Ectodermal cell (in vitro differentiated cells): ENCODE data around the gene FAM162B.
A peak's percentile ranks its signal among the peaks of the same experiment; 100 is the strongest.
"Not testable (repeated sequence)": the region's sequence is repeated elsewhere in the genome, so short reads cannot be mapped to it uniquely, and the experiment has no call there.

Experiments used
- H3K27ac ChIP-seq: 2 replicates; pipeline ENCODE4 v1.7.0; 2013; ENCODE audit warnings: mild to moderate bottlenecking, low read depth, low read length; ENCODE audit not compliant: insufficient read depth, poor library complexity, severe bottlenecking
- H3K27me3 ChIP-seq: 2 replicates; pipeline ENCODE4 v1.7.0; 2013; ENCODE audit warnings: mild to moderate bottlenecking, low read length; ENCODE audit not compliant: insufficient read depth, control insufficient read depth, poor library complexity, severe bottlenecking
- H3K36me3 ChIP-seq: one replicate; pipeline ENCODE4 v1.7.0; 2013; ENCODE audit warnings: low read length; ENCODE audit not compliant: control insufficient read depth, insufficient read depth
- H3K4me1 ChIP-seq: one replicate; pipeline ENCODE4 v1.7.0; 2013; ENCODE audit warnings: low read length; ENCODE audit not compliant: control insufficient read depth, insufficient read depth
- H3K4me3 ChIP-seq: 2 replicates; pipeline ENCODE4 v1.7.0; 2013; ENCODE audit warnings: low read depth, low read length, control low read depth; ENCODE audit not compliant: insufficient read depth
- H3K9me3 ChIP-seq: 2 replicates; pipeline ENCODE4 v1.7.0; 2013; ENCODE audit warnings: mild to moderate bottlenecking, low read length, moderate library complexity; ENCODE audit not compliant: control insufficient read depth
- WGBS, 2 experiments: methylation state at CpG; one replicate each; pipeline ENCODE4 v1.1.7; 2013; ENCODE audit warnings: missing lambda C conversion rate in 2 of 2; 5-methylcytosine and 5-hydroxymethylcytosine counted together

FAM162B gene

DNA sequence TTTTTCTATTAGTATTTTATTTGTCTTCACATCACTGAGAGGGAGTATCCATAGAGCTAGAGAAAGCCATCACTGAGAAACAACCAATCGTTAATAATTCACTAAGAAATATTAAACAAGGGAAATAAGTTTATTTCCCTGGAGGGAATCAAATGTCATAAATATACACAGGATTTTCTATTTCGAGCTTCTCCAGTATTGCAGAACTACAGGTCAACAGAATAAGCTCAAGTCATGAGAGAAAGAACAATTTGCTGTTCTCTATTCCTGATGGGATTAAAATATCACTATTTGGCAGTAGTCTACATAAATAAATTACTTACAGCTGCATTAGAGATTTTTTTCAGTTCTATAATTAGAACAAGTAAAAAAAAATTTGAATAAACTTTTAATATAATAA is 2.2 kb upstream of the FAM162B start:
- no peaks in the 10 kb centered on the region for H3K36me3 ChIP-seq
- no peaks in the 10 kb centered on the region for H3K9me3 ChIP-seq
- H3K27ac ChIP-seq: no peak overlapping the region
- 85% methylated on average over 2 of the region's 2 CpGs; no CpG with 5 or more reads in 1 of the 2 experiments for WGBS, 2 experiments
- H3K4me3 ChIP-seq: no peak overlapping the region
- peaks cover 42% of the 10 kb centered on the region for H3K27me3 ChIP-seq
- H3K4me1 ChIP-seq: no peaks in the 10 kb centered on the region

DNA sequence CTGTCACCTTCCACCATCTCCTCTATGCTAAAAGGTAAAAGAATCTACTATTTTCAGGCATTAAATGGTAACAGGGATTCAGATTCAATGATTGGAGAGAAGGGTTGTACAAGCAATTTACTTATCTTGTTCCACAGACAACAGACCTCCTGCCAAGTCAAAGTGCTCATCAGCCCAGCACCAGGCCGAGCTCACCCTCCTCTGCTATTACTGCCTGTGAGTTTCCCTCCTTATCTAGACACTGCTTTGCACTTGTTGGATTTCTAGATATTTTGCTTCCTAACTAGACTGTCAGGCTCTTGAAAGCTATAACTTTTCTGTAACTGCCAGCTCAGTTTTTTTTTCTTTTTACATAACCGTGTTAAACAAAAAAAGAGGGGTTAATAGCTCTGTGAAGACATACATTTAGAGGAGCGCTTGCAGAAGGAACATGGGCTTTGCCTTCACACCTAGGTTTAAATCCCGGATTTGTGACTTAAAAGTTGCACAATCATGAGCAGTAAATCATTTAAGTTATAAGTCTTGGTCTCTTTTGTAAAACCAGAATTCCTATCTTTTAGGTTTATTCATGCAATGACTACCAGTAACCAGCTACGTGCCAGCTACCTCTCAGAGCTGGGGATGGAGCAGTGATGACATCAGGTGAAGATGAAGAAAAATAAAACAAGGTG is 1.1 kb upstream of the FAM162B start:
- peaks cover 42% of the 10 kb centered on the region for H3K27me3 ChIP-seq
- H3K9me3 ChIP-seq: no peaks in the 10 kb centered on the region
- no peaks in the 10 kb centered on the region for H3K4me1 ChIP-seq
- no peak overlapping the region for H3K27ac ChIP-seq
- H3K4me3 ChIP-seq: no peak overlapping the region
- no peaks in the 10 kb centered on the region for H3K36me3 ChIP-seq
- 82 to 89% methylated on average over 5 of the region's 5 CpGs for WGBS, 2 experiments

DNA sequence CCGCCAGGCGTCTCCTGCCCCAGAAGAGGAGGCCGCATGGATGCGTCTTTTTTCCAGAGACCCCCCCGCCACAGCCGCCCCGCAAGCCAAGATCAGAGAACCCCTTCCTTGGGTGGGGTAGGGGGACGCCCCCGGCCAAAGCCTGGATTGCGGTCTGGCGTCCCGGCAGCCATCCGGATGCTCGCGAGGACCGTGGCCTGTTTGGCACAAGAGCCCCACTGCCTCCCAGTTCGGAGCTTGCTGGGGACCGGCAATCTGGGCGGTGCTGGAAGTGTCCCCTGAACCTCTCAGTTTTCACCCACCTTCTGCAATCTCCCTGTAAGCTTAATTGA is 924 bp downstream of the FAM162B start:
- H3K27me3 ChIP-seq: peaks cover 42% of the 10 kb centered on the region
- H3K36me3 ChIP-seq: no peaks in the 10 kb centered on the region
- H3K9me3 ChIP-seq: no peaks in the 10 kb centered on the region
- peak overlapping the region; percentile 45 for H3K4me3 ChIP-seq
- no peak overlapping the region for H3K27ac ChIP-seq
- WGBS, 2 experiments: 6 to 8% methylated on average over 19 of the region's 19 CpGs
- no peaks in the 10 kb centered on the region for H3K4me1 ChIP-seq

DNA sequence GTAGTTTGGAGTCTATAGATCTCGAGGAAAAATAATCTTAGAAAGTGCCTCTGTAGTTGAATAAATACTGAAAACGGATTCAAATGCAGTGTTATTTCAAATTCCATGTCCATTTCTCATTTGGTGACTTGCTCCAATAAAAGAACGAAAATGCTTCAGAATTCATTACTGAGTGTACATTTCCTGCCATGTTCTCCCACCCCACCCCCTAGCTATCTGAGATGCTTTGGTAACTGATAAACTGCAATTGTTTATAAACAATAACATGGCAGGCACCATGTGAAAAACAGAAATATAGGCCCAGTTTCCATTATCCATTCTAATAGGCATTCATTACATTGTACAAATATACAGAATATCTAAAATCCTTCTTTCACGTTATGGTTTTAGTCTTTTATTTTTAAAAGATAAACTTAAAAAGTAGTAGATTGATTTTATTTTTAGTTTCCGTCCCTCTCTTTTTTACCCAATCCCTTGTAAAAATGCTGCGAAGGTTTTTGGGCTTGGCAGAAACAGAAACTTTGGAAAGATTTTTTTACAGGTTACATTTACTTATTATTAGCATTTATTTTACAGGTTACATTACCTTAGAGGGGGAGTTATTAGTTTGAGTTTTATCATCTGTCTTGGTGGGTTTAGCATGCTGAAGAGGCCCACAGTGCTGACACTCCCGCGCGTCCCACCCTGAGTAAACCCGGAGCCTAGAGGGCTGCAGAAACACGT is 1.5 kb downstream of the FAM162B start:
- Histone ChIP-seq H3K4me3 (peak overlapping the region; percentile 45), H3K27me3 (peaks cover 42% of the 10 kb centered on the region), H3K27ac (no peak overlapping the region), H3K4me1 (no peaks in the 10 kb centered on the region), H3K36me3 (no peaks in the 10 kb centered on the region), H3K9me3 (no peaks in the 10 kb centered on the region)
- WGBS, 2 experiments: 56 to 61% methylated on average over 8 to 10 of the region's 11 CpGs

DNA sequence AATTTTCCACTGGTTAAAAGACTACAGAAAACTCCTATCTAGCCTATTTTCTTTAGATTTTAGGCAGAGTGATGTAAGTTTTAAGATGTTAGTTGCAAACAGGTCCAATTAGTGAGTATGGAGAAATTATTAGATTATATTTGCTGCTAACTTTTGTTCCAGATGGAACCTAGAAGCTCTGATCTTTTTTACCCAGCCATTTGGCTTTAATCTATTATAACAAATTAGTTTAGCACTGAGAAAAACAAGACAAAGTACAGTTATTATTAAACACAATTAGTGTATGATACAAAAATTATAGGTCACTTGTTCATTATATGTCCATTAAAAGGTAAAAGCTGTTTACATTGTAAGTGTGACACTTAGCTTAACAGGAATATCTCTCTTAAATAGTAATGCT is 2.5 kb downstream of the FAM162B start:
- H3K9me3 ChIP-seq: no peaks in the 10 kb centered on the region
- H3K4me1 ChIP-seq: no peaks in the 10 kb centered on the region
- H3K27ac ChIP-seq: no peak overlapping the region
- no peak overlapping the region for H3K4me3 ChIP-seq
- H3K27me3 ChIP-seq: peaks cover 42% of the 10 kb centered on the region
- H3K36me3 ChIP-seq: no peaks in the 10 kb centered on the region

DNA sequence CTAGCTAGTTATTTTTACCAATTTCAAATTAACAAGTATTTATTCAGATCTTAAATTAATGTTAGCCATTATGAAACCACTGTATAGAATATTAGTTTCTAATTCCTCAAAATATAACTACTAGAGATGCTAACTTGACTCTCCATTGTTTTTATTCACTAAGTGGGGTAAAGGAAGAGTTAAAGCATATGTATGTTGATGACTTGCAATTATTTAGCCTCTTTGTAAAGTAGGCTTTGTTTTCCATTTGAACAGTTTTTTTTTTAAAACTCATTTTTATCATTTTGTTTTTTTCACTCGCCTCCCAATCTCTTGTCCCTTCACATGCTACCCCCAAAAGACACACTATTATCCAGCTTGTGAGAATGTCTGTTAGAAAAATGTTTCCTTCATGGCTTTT is 3.3 kb downstream of the FAM162B start:
- Histone ChIP-seq H3K36me3 (no peaks in the 10 kb centered on the region), H3K27me3 (peaks cover 42% of the 10 kb centered on the region), H3K4me1 (no peaks in the 10 kb centered on the region), H3K9me3 (no peaks in the 10 kb centered on the region), H3K4me3 (no peak overlapping the region), H3K27ac (no peak overlapping the region)
- WGBS, 2 experiments: 80% methylated on average over 1 of the region's 1 CpG; no CpG with 5 or more reads in 1 of the 2 experiments

DNA sequence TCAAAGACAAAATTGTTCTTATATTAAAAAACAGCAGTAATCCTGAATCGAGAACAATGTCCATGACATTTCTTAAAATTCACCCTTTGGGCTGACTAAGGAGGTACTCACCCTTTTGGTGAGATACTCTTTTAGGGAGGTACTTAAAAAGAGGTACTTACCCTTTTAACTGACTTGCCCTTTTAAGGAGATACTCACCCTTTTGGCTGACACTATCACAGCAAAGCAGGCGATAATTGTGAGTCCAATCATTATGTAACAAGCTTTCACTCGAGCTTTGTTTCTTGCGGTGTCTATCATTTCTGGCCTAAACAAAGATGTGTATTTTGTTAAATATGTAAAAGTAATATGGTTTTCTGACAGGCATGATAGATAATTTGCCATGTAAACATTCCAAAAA is 3.7 kb downstream of the FAM162B start:
- Histone ChIP-seq H3K9me3 (no peaks in the 10 kb centered on the region), H3K27me3 (peaks cover 39% of the 10 kb centered on the region), H3K27ac (no peak overlapping the region), H3K36me3 (no peaks in the 10 kb centered on the region), H3K4me1 (no peaks in the 10 kb centered on the region), H3K4me3 (no peak overlapping the region)
- 70 to 73% methylated on average over 4 of the region's 4 CpGs for WGBS, 2 experiments

DNA sequence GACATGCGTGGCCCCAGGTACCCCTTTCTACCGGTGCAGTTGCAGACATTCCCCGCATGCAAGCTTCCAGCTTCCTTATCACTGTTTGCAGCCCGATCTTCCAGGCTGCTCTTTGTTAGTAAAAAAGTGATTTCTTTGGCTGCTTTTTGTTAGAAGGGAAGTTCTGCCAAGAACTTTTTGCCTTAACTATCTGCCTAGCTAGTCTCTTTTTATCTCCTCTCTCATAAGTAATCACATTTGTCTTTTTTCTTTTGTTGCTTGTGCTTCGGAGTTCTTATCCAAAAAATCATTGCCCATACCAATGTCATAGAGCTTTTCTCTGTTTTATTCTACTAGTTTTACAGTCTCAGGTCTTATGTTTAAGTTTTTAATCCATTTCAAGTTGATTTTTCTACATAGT is 20.3 kb downstream of the FAM162B start:
- no peaks in the 10 kb centered on the region for H3K27me3 ChIP-seq
- H3K9me3 ChIP-seq: no peaks in the 10 kb centered on the region
- no peaks in the 10 kb centered on the region for H3K4me1 ChIP-seq
- H3K27ac ChIP-seq: no peak overlapping the region
- no peaks in the 10 kb centered on the region for H3K36me3 ChIP-seq
- WGBS, 2 experiments: 77 to 94% methylated on average over 4 to 5 of the region's 5 CpGs
- H3K4me3 ChIP-seq: no peak overlapping the region

DNA sequence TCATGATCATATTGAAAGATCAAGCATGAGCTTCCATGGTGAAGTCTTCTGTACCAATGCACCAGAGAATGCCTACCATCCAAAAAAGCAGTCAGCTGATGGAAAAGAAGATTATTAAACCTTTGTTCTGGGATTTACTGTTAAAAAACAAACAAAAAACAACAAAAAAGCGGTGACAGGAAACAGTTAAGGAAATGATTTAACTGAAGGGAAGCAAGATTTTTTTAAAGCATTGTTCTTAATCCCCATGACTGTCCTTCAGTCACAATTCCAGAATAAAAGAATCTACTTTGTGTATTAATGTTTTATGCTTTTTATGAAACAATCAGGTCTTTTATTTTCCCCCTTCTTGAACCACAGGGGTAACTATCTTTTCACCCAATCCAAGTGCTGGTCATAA is 23.9 kb downstream of the FAM162B start:
- no peaks in the 10 kb centered on the region for H3K36me3 ChIP-seq
- no peaks in the 10 kb centered on the region for H3K9me3 ChIP-seq
- WGBS, 2 experiments: 100% methylated on average over 1 of the region's 1 CpG
- no peak overlapping the region for H3K4me3 ChIP-seq
- no peaks in the 10 kb centered on the region for H3K27me3 ChIP-seq
- H3K4me1 ChIP-seq: no peaks in the 10 kb centered on the region
- no peak overlapping the region for H3K27ac ChIP-seq

DNA sequence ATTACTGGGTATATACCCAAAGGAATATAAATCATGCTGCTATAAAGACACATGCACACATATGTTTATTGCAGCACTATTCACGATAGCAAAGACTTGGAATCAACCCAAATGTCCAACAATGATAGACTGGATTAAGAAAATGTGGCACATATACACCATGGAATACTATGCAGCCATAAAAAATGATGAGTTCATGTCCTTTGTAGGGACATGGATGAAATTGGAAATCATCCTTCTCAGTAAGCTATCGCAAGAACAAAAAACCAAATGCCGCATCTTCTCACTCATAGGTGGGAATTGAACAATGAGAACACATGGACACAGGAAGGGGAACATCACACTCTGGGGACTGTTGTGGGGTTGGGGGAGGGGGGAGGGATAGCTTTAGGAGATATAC is 25.0 kb downstream of the FAM162B start:
- WGBS, 2 experiments: 100% methylated on average over 2 of the region's 3 CpGs; no CpG with 5 or more reads in 1 of the 2 experiments
- H3K9me3 ChIP-seq, H3K4me3 ChIP-seq, H3K27ac ChIP-seq, H3K4me1 ChIP-seq, H3K36me3 ChIP-seq, H3K27me3 ChIP-seq: not testable (repeated sequence)
